OCI-LY1 (cell line): ENCODE results near the gene LYRM9.

Experiments used
- H2AFZ ChIP-seq: fragments of 200-600 bp; sonication (generic), shearing (Covaris generic); 2 replicates; pipeline ENCODE4 v1.6.0; 2014; ENCODE audit warnings: antibody characterized with exemption, mild to moderate bottlenecking, low read length
- H3F3A ChIP-seq: fragments of 200-600 bp; sonication (generic), shearing (Covaris generic); 2 replicates; pipeline ENCODE4 v1.6.0; 2014; ENCODE audit warnings: mild to moderate bottlenecking, antibody characterized with exemption, low read length, moderate library complexity; ENCODE audit not compliant: insufficient read depth
- H3K27ac ChIP-seq: fragments of 200-600 bp; sonication (generic); 2 replicates; pipeline ENCODE4 v1.5.1; 2014; ENCODE audit warnings: low read length, mixed run types, mild to moderate bottlenecking, low read depth; ENCODE audit not compliant: poor library complexity, severe bottlenecking
- H3K27me3 ChIP-seq: fragments of 200-600 bp; sonication (generic); 2 replicates; pipeline ENCODE4 v1.6.0; 2014; ENCODE audit warnings: antibody characterized with exemption, mild to moderate bottlenecking, low read length, moderate library complexity; ENCODE audit not compliant: insufficient read depth
- H3K36me3 ChIP-seq: fragments of 200-600 bp; sonication (generic); 2 replicates; pipeline ENCODE4 v1.6.1; 2014; ENCODE audit warnings: mild to moderate bottlenecking, antibody characterized with exemption, low read length, moderate library complexity, mixed read lengths; ENCODE audit not compliant: insufficient read depth
- H3K4me1 ChIP-seq: fragments of 200-600 bp; sonication (generic); 2 replicates; pipeline ENCODE4 v1.5.1; 2014; ENCODE audit warnings: mild to moderate bottlenecking, low read length, moderate library complexity; ENCODE audit not compliant: insufficient read depth, severe bottlenecking
- H3K4me2 ChIP-seq: fragments of 200-600 bp; sonication (generic), shearing (Covaris generic); 2 replicates; pipeline ENCODE4 v1.6.1; 2014; ENCODE audit warnings: low read length
- H3K4me3 ChIP-seq: fragments of 200-600 bp; sonication (generic); 2 replicates; pipeline ENCODE4 v1.5.1; 2014; ENCODE audit warnings: low read length, low read depth, mild to moderate bottlenecking, mixed read lengths; ENCODE audit not compliant: poor library complexity, severe bottlenecking
- H3K79me2 ChIP-seq: fragments of 200-600 bp; shearing (Covaris generic); 2 replicates; pipeline ENCODE4 v1.6.1; 2016; ENCODE audit warnings: mixed run types, low read length, mixed read lengths; ENCODE audit not compliant: insufficient read depth
- H3K9ac ChIP-seq: fragments of 200-600 bp; sonication (generic), shearing (Covaris generic); 2 replicates; pipeline ENCODE4 v1.6.1; 2014; ENCODE audit warnings: mild to moderate bottlenecking, low read length, mixed read lengths
- H3K9me2 ChIP-seq: fragments of 200-600 bp; sonication (generic), shearing (Covaris generic); 2 replicates; pipeline ENCODE4 v1.6.1; 2014; ENCODE audit warnings: low read depth, mild to moderate bottlenecking, low read length, mixed read lengths
- H3K9me3 ChIP-seq: fragments of 200-600 bp; shearing (Covaris generic); 2 replicates; pipeline ENCODE4 v1.6.1; 2014; ENCODE audit warnings: low read length, mixed read lengths
- H4K20me1 ChIP-seq: fragments of 200-600 bp; sonication (generic), shearing (Covaris generic); 2 replicates; pipeline ENCODE4 v1.6.0; 2016; ENCODE audit warnings: mild to moderate bottlenecking, low read length; ENCODE audit not compliant: insufficient read depth
- EZH2 ChIP-seq: fragments of 200-600 bp; sonication (generic), shearing (Covaris generic); IDR thresholded peaks from 2 replicates; pipeline ENCODE4 v1.8.0; 2017; ENCODE audit warnings: borderline replicate concordance, mixed run types, mild to moderate bottlenecking, antibody characterized with exemption, low read length, moderate library complexity, mixed read lengths
- TF ChIP-seq, protein P1 (sequence below): fragments of 200-600 bp; sonication (generic), shearing (Covaris generic); IDR thresholded peaks from 2 replicates; pipeline ENCODE4 v1.5.1; 2017; ENCODE audit warnings: mild to moderate bottlenecking, antibody characterized with exemption, low read length, moderate library complexity, mixed read lengths

The LYRM9 gene

GRCh38 chr17:27879987-27880608, 13.1 kb downstream of the LYRM9 start:
- Histone ChIP-seq H3K9me2 (no peaks in the 10 kb centered on the region), H2AFZ (no peak overlapping the region), H3K4me1 (no peaks in the 10 kb centered on the region), H3K4me2 (no peak overlapping the region), H3K9me3 (no peaks in the 10 kb centered on the region), H3F3A (no peaks in the 10 kb centered on the region), H3K27ac (no peak overlapping the region), H3K79me2 (no peaks in the 10 kb centered on the region), H3K9ac (no peak overlapping the region), H3K36me3 (no peaks in the 10 kb centered on the region), H3K27me3 (0 out of 2 replicates have a peak, but pooled peaks cover 4% of the 10 kb centered on the region), H3K4me3 (no peak overlapping the region), H4K20me1 (no peaks in the 10 kb centered on the region)
- no peak for TF ChIP-seq EZH2
- TF ChIP-seq, protein P1, sequence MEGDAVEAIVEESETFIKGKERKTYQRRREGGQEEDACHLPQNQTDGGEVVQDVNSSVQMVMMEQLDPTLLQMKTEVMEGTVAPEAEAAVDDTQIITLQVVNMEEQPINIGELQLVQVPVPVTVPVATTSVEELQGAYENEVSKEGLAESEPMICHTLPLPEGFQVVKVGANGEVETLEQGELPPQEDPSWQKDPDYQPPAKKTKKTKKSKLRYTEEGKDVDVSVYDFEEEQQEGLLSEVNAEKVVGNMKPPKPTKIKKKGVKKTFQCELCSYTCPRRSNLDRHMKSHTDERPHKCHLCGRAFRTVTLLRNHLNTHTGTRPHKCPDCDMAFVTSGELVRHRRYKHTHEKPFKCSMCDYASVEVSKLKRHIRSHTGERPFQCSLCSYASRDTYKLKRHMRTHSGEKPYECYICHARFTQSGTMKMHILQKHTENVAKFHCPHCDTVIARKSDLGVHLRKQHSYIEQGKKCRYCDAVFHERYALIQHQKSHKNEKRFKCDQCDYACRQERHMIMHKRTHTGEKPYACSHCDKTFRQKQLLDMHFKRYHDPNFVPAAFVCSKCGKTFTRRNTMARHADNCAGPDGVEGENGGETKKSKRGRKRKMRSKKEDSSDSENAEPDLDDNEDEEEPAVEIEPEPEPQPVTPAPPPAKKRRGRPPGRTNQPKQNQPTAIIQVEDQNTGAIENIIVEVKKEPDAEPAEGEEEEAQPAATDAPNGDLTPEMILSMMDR: peak; percentile 61

DNA sequence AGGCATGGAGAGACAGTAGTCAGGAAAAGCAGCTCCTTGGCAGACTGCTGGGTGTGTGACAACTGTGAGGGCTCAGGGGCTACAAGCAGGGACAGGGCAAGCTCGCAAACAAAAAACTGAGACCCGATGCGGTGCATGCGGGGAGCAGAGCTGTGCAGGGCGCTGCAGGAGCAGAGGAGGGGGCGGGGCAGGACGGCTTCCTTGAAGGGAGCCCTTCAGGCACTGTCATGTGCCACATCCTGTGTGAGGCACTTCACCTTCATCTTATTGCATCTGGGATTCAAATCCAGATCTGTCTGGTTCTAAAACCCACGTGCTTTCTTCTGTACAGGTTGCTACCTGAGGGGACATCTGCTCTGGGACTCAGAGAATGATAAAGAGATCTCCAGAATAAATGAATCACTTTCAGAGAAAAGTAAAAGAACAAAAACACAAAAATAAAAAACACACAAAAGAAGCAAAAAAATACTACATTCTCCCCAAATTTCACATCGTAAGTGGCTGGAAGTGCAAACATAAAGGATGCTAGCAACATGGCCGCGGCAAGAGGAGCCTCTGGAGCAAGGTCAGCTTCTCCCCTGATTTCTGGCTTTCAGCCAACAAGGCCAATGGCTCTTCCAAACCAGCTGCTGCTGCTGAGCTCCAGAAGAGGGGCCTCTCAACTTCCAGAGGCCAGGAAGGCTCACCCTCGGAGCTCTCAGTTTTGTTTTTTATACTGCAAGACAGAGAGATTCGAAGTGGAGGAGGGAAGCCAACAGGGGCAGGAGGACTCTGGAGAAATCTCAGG, 14.2 kb downstream of the LYRM9 start:
- Histone ChIP-seq H2AFZ (no peak overlapping the region), H3F3A (no peaks in the 10 kb centered on the region), H3K9ac (no peak overlapping the region), H3K79me2 (no peaks in the 10 kb centered on the region), H3K9me2 (no peaks in the 10 kb centered on the region), H4K20me1 (no peaks in the 10 kb centered on the region), H3K27me3 (0 out of 2 replicates have a peak, but pooled peaks cover 4% of the 10 kb centered on the region), H3K4me2 (no peak overlapping the region), H3K27ac (no peak overlapping the region), H3K9me3 (no peaks in the 10 kb centered on the region), H3K4me3 (no peak overlapping the region), H3K36me3 (no peaks in the 10 kb centered on the region), H3K4me1 (no peaks in the 10 kb centered on the region)
- TF ChIP-seq, protein P1: no peak
- TF ChIP-seq EZH2: no peak

DNA sequence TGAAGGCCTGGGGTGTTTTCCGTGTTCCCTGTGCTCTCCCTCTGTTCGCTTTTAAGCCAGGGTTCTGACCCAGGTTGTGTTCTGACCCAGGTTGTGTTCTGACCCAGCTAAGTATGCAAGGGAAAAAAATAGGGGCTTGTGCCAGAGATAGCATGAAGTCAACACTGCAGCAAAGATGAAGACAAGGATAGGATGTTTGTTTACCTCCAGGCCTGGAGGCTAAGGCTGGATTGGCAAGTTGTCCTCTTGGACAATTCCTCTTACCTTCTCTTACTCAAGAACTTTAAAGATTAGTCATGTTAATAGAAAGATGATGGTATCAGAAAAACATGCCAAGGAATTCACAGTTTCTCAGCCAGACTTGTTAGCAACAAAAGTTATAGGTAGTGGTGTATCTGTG, 19.4 kb downstream of the LYRM9 start:
- H3K36me3 ChIP-seq: no peaks in the 10 kb centered on the region
- H4K20me1 ChIP-seq: no peaks in the 10 kb centered on the region
- H3K9ac ChIP-seq: no peak overlapping the region
- H3K27me3 ChIP-seq: 0 out of 2 replicates have a peak, but pooled peaks cover 4% of the 10 kb centered on the region
- no peak for TF ChIP-seq EZH2
- TF ChIP-seq, protein P1: no peak
- no peak overlapping the region for H3K27ac ChIP-seq
- no peaks in the 10 kb centered on the region for H3K79me2 ChIP-seq
- no peaks in the 10 kb centered on the region for H3K9me2 ChIP-seq
- H3K4me2 ChIP-seq: no peak overlapping the region
- no peak overlapping the region for H3K4me3 ChIP-seq
- H3K4me1 ChIP-seq: no peaks in the 10 kb centered on the region
- H3K9me3 ChIP-seq: no peaks in the 10 kb centered on the region
- no peak overlapping the region for H2AFZ ChIP-seq
- no peaks in the 10 kb centered on the region for H3F3A ChIP-seq
